Activated naive CD4-positive, alpha-beta T cell treated with Interleukin-2 at 50 U/mL for 16 hours (primary cell): ENCODE results near the gene LAMB4.

ENCODE experiments used
- DNase-seq: peaks from one replicate; pipeline ENCODE4 v3.0.0-alpha.2; 2020

Gene LAMB4

DNA sequence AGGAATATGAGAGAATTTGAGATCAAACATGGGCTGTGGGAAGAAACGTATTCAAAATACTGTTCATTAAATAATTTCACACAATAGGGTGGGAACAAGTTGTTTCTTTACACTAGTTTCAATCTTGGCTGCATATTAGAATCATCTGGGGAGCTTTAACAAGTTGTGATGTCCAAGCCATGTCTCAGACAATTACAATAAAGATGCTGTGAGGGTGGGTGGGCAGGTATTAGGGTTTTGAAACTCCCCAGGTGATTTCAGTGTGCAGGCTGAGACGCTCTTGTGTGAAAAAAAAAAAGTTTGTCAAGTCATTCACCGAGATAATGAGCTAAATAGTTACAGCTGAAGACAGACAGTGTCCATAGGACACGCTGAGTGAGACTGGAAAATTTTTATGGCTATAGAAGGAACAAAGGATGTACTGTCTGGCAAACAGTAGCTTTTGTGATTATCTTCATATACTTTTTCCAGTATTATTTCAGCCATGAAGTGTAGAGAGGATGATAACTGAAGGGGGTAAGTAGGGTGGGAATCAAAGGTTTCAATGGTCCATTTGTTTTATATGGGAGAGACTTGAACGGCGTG lies 12.6 kb upstream of the LAMB4 start:
- no peak for DNase-seq

- no peak for DNase-seq
Observed at GRCh38 chr7:108142180-108142579, 12.0 kb upstream of the LAMB4 start.

GRCh38 chr7:108140671-108141070 lies 10.5 kb upstream of the LAMB4 start:
- no peak for DNase-seq

DNA sequence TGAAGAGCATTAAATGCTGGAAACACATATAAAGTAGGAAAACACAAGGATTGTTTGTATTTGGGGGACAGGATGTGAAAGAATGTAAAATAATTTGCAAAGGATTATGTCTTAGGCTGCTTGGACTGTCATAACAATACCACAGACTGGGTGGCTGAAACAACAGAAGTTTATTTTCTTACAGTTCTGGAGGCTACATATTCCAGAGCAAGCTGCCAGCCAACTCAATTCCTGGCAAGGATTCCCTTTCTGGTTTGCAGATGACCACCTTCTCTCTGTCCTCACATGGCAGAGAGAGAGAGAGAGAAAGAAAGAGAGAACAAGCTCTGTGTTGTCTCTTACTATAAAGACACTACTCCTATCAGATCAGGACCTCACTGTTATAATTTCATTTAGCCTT lies 8.8 kb upstream of the LAMB4 start:
- DNase-seq = no peak

DNA sequence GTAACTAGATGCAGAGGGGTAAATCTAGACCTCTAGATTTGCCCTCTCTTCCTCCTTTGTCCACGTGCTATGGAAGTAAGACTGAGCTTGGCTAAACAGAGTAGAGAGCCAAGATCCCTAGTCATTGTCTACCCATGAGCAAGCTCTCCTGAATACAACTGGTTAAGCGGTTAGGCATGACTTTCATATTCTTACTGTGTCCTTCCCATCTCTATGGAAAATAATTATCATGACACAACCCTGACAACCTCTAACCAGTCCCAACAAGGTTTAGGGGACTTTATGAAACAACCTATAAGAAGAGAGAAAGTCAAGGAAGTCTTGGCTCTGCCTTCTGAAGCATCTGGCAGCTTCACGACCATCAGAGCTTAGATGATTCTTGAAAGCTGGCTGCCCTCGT lies 7.8 kb upstream of the LAMB4 start:
- DNase-seq = no peak

DNA sequence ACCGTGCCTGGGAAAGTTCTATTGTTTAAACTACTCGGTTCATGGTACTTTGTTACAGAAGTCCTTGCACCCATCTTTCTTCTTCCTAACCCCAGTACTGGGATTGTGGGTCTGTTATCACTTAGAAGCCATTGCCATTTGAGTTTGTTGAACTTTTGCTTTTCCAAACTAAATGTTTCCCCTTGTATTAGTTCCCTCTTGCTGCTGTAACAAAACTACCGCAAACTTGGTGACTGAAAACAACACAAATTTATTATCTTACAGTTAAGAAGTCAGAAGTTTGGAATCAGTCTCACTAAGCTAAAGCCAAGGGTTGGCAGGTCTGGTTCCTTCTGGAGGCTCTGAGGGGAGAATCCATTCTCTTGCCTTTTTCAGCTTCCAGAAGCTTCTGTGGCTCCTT lies 6.9 kb upstream of the LAMB4 start:
- no peak for DNase-seq

- DNase-seq = no peak
Observed at GRCh38 chr7:108136191-108136688, 6.1 kb upstream of the LAMB4 start.

DNA sequence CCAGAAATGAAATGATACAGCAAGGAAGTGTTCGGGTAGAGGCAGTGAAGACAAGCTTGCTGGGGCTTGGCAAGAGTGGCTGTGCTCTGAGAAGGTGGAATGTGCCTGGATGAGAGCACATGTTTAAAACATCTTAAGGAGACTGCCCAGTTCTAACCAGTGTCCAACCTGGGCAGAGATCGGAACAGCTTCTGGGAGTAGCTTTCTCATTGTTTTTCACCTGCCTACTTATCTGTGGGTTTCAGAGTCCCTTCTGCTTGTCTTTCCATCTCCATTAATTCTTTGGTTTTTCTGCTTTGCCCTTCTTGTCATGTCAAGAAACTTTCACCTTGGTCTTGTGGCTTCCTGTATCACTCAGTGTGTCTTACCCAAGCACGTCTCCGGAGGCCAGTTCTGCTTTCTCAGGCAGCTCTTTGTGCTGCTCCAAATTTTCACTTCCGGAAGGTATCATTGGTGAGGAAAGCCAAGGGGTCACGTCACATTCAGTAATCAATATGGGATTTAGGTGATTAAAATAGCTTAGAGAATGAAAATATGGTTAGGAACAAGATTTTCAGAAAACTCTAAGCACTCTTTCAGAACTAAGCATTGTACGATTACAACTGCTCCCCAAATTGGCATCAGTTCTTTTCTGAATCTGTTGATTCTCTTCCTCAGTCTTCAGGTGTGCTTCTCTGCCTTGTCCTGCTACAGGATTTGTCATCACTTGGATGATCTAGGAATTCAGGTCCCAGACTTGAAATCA lies 5.5 kb upstream of the LAMB4 start:
- no peak for DNase-seq

GRCh38 chr7:108134486-108134885 lies 4.3 kb upstream of the LAMB4 start:
- DNase-seq = no peak

- no peak for DNase-seq
Observed at GRCh38 chr7:108132551-108133265, 2.5 kb upstream of the LAMB4 start.

DNA sequence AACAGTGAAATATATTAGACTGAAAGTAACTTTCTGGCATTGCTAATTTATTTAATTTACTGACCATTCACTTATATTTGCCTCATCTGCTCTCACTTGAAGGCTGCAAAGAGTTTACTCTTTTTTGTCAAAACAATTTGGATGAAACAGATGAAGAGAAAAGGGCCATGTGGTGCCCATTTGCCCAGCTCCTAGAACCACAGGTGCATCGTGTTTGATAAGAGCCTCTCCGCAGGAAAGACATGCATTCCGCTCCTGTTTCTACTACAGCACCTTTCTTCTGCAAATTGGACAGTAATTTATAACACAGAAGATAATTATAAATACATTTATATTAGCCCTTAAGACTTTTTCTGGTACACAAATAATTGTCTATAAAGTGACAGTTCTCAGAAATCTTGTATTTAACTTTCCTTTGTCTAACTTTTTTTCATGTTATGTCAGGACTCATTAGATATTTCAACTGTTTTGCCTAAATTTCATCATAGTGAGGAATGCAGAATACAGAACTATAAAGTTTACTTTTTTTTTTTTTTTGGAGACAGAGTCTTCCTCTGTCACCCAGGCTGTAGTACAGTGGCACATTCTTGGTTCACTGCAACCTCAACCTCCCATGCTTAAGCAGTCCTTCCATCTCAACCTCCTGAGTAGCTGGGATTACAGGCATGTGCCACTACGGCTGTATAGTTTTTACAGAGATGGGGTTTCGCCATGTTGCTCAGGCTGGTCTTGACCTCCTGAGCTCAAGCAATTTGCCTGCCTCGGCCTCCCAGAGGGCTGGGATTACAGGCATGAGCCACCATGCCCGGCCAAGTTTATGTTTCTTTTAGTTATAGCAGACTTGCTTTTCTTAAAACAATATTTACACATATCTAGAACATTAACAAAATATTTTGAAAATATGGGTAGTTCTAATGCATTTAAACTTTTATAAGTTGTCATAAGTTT lies 869 bp downstream of the LAMB4 start:
- no peak for DNase-seq

- DNase-seq = no peak
Observed at GRCh38 chr7:108128514-108128913, 1.6 kb downstream of the LAMB4 start.

DNA sequence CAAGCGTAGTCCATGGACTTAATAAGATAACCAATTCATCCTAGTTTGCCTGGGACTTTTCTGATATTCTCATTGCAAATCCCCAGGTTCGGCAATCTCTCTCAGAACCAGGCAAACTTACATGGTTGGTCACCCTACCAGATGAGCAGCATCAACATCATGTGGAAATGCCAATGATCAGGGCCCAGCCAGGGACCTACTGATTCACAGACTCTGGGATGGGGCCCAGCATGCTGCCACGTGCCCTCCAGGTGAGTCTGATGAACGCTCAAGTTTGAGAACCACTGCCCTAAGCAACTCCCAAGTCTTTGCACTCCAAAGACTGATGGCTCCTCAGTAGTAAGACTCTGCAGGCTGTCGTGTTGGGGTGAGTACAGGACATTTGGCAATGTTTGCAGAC lies 2.7 kb downstream of the LAMB4 start:
- no peak for DNase-seq

DNA sequence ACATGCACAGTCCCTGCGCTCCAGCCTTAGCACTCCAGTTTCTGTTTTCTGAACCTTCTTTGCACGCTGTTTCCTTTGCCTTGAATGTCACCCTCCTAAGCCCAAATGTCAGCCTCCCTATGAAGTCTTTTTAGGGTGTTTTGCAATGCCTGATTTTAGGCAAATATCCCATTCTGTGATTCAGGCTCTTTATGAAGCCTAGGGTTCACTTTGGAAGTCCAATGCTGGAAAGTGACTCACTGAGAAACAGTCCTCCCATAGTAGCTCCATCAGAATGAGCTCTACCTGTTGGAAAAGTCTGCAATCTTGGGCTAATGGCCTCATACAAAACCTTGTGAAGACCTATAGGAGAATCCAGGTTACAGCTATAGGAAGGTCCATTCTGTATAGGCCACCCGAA lies 5.3 kb downstream of the LAMB4 start:
- DNase-seq = no peak

DNA sequence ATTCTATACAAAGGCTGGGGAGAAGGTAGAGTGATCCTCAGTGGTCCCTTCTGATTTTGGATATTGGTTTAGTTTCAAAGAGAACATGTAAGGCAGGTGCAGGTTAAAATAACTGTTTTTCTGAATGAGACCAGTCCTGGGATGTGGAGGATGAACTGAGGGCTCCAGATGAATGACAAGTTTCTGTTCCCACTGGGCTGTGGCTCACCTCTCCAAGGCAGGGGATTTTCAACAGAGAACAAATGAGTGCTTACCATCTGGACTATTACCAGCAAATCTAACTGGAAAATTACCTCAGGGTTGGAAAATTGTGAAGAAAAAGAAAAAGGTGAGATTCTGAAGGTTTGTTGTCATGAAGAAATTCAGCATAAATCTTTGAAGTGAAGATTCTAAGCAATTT lies 8.0 kb downstream of the LAMB4 start:
- DNase-seq = no peak

DNA sequence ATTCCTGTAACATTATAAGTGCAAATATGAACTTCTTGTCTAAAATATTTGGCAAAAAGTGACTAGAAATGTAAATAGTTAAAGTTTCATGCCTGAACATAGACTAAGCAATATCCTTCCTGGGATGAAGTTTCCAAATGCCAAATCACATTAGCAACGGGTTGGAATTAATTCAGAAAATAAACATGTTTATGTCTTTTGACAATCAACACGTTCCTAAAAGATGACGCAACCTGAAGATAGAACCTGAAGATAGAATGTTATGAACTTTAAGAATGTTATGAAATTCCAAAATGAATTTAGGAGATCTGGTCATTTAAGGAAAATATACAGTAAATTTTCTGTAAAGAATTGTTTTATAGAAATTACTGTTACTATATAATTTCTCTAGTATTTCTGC lies 9.2 kb downstream of the LAMB4 start:
- DNase-seq = no peak

DNA sequence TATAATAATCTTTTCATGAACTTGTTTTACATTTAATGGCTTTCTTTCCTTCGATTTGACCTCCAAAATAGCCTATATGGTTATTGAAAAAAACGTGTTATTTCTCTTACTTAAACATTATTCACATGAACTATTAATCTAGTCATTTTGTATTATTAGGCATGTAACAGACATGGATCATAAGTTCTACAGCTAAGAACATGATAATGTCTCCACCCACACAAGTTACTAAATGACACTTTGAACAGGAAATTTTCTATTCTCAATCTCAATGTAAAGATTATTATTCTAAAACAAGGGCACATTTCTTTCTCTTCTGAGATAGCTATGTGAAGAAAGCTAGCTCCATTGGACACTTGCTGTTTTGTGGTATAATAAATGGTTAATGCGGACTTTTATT lies 10.0 kb downstream of the LAMB4 start:
- DNase-seq = no peak

DNA sequence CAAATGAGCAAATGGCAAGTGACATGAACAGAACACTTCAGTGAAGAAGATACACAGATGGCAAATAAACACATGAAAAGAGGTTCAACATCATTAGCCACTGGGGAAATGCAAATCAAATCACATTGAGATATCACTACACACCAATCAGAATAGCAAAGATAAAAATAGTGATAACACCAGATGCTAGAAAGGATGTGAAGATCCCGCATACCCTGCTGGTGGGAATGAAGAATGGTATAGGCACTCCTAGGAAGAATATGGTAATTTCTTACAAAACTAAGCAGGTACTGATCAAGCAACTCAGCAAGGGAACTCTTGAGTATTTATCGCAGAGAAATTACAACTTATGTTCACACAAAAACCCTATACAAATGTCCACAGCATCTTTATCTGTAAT lies 11.2 kb downstream of the LAMB4 start:
- no peak for DNase-seq

DNA sequence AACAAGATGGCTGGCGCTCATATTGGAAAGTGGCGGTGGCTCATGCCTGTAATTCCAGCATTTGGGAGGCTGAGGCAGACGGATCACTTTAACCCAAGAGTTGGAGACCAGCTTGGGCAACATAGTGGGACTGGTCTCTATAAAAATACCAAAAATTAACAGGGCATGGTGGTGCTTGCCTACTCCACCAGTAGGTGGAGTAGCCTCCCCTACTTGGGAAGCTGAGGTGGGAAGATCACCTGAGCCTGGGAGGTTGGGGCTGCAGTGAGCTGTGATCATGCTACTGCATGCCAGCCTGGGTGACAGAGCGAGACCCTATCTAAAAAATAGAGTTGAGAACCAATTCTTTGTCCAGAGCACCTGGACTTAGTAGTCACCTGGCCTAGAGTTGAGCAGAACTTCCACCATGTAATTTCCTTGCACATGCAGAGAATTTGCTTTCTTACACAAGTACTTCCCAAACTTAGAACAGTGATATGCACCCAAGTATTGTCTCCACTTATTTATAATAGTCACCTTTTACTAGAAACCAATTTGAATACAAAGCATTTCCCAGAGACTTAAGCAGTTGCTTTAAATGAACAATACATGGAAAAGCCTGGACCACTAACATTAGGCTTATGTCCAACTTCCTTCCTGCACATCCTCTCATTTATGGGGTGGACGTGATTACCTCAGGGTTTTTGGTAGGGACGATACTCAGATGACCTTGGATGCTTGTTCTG lies 15.9 kb downstream of the LAMB4 start:
- no peak for DNase-seq

DNA sequence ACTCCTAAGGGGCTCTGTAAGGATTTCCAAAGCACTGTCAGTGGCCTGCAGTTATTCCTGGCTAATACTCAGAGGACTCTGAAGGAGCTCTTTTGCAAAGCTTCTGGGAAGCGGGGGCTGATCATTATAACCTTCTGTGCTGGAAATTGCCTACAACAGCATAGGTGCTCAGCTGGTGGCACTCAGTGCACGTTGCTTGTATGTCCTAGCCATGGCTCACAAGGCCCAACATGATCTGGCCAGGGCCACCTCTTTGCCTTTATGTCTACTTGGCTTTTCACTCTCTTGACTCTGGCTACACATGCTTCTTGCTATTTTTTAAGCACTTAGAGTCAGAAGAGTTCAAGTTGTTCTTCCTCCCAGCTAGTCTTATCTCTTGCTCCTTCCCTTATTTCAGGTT lies 17.5 kb downstream of the LAMB4 start:
- DNase-seq = no peak

GRCh38 chr7:108109221-108109908 lies 20.8 kb downstream of the LAMB4 start:
- no peak for DNase-seq

DNA sequence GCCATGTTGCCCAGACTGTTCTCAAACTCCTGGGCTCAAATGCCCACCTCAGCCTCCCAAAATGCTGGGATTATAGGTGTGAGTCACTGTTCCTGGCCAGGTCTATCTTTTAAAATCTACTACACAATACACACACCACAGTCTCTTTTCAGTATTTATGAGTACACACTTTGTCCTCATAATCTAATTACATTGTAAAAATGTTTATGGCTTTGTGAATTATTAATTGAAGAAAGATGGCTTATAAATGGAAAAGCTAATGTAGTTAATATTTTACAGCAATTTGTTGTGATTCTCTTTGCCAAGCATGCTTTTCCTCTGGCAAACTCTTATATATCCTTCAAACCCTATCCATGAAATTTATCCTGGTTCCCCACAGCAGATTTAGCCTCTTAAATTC lies 22.0 kb downstream of the LAMB4 start:
- no peak for DNase-seq
